CD14-positive monocyte (primary cell): ENCODE measurements around the gene SCIN. TPM values are rescaled to one million over a fixed set of nuclear protein-coding genes. Genes with fewer than 3 reads are reported as not detected.

ENCODE experiments used
- DNase-seq, 3 donors: peaks; one replicate each; pipeline ENCODE4 v3.0.0-alpha.2; 2011 to 2022
- H2AFZ ChIP-seq: 2 replicates; pipeline ENCODE4 v1.6.0; 2012; ENCODE audit warnings: mild to moderate bottlenecking, low read depth, low read length, inconsistent platforms; ENCODE audit not compliant: insufficient read depth, poor library complexity, severe bottlenecking
- H3K27ac ChIP-seq, 2 donors: 1 replicate in 1 of 2; 2 replicates in 1 of 2; pipeline ENCODE4 v1.5.1; 2012 to 2013; ENCODE audit warnings: low read length in 2 of 2, control low read depth in 1 of 2, inconsistent platforms in 1 of 2, low read depth in 1 of 2, mild to moderate bottlenecking in 1 of 2
- H3K27me3 ChIP-seq, 2 donors: one replicate each; pipeline versions ENCODE4 v1.6.0 to v1.6.1; 2011 to 2013; ENCODE audit warnings: low read length in 2 of 2; ENCODE audit not compliant: control insufficient read depth in 2 of 2, insufficient read depth in 2 of 2
- H3K36me3 ChIP-seq, 2 donors: replicated peaks in 1 of 2; 1 replicate in 1 of 2; 2 replicates in 1 of 2; pipeline versions ENCODE4 v1.5.1 to v1.6.1; 2012 to 2013; ENCODE audit warnings: low read length in 2 of 2, control low read depth in 1 of 2, inconsistent platforms in 1 of 2, mild to moderate bottlenecking in 1 of 2; ENCODE audit not compliant: insufficient read depth in 2 of 2, control insufficient read depth in 1 of 2
- H3K4me1 ChIP-seq, 2 donors: 1 replicate in 1 of 2; 2 replicates in 1 of 2; pipeline versions ENCODE4 v1.5.1 to v1.6.1; 2012 to 2013; ENCODE audit warnings: low read length in 2 of 2, control low read depth in 1 of 2, inconsistent platforms in 1 of 2, mild to moderate bottlenecking in 1 of 2, moderate library complexity in 1 of 2; ENCODE audit not compliant: insufficient read depth in 2 of 2, control insufficient read depth in 1 of 2
- H3K4me2 ChIP-seq: replicated peaks from 2 replicates; pipeline ENCODE3; 2012; ENCODE audit warnings: low read length, moderate library complexity, mild to moderate bottlenecking; ENCODE audit not compliant: poor library complexity, severe bottlenecking; ENCODE audit errors: extremely low read depth
- H3K4me3 ChIP-seq, 3 experiments: fragments of 200-600 bp in 1 of 3; sonication (generic) in 1 of 3; replicated peaks in 1 of 3; 1 replicate in 2 of 3; 2 replicates in 1 of 3; pipeline ENCODE4 v1.5.1; 2011 to 2013; ENCODE audit warnings: low read length in 3 of 3, mild to moderate bottlenecking in 3 of 3, control low read depth in 2 of 3, low read depth in 2 of 3, inconsistent platforms in 1 of 3, moderate library complexity in 1 of 3
- H3K79me2 ChIP-seq: 2 replicates; pipeline ENCODE4 v1.6.0; 2012; ENCODE audit warnings: mild to moderate bottlenecking, control low read depth, inconsistent platforms, low read length, moderate library complexity; ENCODE audit not compliant: insufficient read depth
- H3K9ac ChIP-seq: 2 replicates; pipeline ENCODE4 v1.6.0; 2017; ENCODE audit warnings: low read length, mild to moderate bottlenecking; ENCODE audit not compliant: insufficient read depth, poor library complexity, severe bottlenecking
- H3K9me3 ChIP-seq, 2 donors: replicated peaks in 1 of 2; 1 replicate in 1 of 2; 2 replicates in 1 of 2; pipeline versions ENCODE4 v1.5.1 to v1.6.1; 2012 to 2013; ENCODE audit warnings: low read length in 2 of 2, control low read depth in 1 of 2; ENCODE audit not compliant: control insufficient read depth in 1 of 2, insufficient read depth in 1 of 2
- H4K20me1 ChIP-seq: 2 replicates; pipeline ENCODE4 v1.6.0; 2012; ENCODE audit warnings: mild to moderate bottlenecking, low read length, control low read depth, moderate library complexity; ENCODE audit not compliant: insufficient read depth
- H3K27ac Mint-ChIP-seq, 7 donors: one replicate each; pipeline ENCODE4 v1.8.0; 2020; ENCODE audit warnings: mild to moderate bottlenecking in 7 of 7, mixed read lengths in 7 of 7, moderate library complexity in 6 of 7, inconsistent platforms in 2 of 7
- H3K27me3 Mint-ChIP-seq, 3 donors: one replicate each; pipeline ENCODE4 v1.8.0; 2021 to 2022; ENCODE audit warnings: low read depth in 3 of 3, mild to moderate bottlenecking in 3 of 3, mixed read lengths in 3 of 3, moderate library complexity in 3 of 3, inconsistent platforms in 1 of 3
- H3K36me3 Mint-ChIP-seq, 2 donors: one replicate each; pipeline ENCODE4 v1.8.0; 2020; ENCODE audit warnings: mixed read lengths in 2 of 2, inconsistent platforms in 1 of 2, mild to moderate bottlenecking in 1 of 2
- H3K4me1 Mint-ChIP-seq: one replicate; pipeline ENCODE4 v1.8.0; 2020; ENCODE audit warnings: mild to moderate bottlenecking, mixed read lengths
- H3K4me3 Mint-ChIP-seq, 2 donors: one replicate each; pipeline ENCODE4 v1.8.0; 2020; ENCODE audit warnings: mild to moderate bottlenecking in 2 of 2, mixed read lengths in 2 of 2, moderate library complexity in 1 of 2
- H3K9me3 Mint-ChIP-seq, 7 donors: one replicate each; pipeline ENCODE4 v1.8.0; 2020 to 2022; ENCODE audit warnings: mixed read lengths in 7 of 7, mild to moderate bottlenecking in 6 of 7, moderate library complexity in 6 of 7, inconsistent platforms in 2 of 7
- WGBS: methylation state at CpG from one replicate; pipeline ENCODE4 v1.1.5; 2013; ENCODE audit warnings: missing lambda C conversion rate; ENCODE audit not compliant: insufficient coverage; 5-methylcytosine and 5-hydroxymethylcytosine counted together
- intact Hi-C, 2 donors: fragments of 100-400 bp; cut with micrococcal nuclease; formaldehyde crosslinking; loops; one replicate each; pipeline versions ENCODE4 v1.15.0 to v1.15.1; 2023
- polyA plus RNA-seq, 3 donors: library from polyadenylated mRNA; depleted of rRNA in 1 of 3; unstranded in 2 of 3; stranded (reverse) in 1 of 3; fragments of 300-500 nt in 2 of 3; fragments of >200 nt in 1 of 3; fragmentation: Illumina TruSeq in 2 of 3; gene quantifications; 1 replicate in 2 of 3; 2 replicates in 1 of 3; pipeline ENCODE4 v1.2.3, GENCODE V29; 2012 to 2021
- TF ChIP-seq, protein P1 (sequence below): fragments of 200-600 bp; IDR thresholded peaks from one replicate; pipeline ENCODE4 v1.8.0; 2022; ENCODE audit warnings: antibody characterized with exemption, mild to moderate bottlenecking

The SCIN gene
- polyA plus RNA-seq, 3 donors = 0.08 TPM; not detected in 2

DNA sequence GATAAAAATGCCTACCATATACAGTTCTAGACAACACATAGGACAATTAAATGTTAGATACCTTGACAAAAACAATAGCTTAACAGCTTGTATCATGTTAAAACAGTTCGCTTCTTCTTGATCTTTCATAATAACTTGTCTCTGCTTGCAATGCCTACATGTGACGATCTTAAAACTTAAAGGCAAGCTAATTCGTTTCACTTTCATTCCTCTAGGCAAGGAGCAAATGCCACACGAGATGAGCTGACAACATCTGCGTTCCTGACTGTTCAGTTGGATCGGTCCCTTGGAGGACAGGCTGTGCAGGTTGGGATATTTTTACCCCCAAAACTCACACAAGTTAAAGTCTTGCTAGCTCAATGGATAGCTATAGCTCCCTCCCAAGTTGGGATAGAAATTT lies 65.3 kb downstream of the SCIN start:
- intact Hi-C loops = loop anchor here (5.0 to 10.0 kb wide), 2 partner anchors 51 to 629 kb away; partner anchors contain the start of gene ARL4A (in 1 of the 2)
- TF ChIP-seq, protein P1, sequence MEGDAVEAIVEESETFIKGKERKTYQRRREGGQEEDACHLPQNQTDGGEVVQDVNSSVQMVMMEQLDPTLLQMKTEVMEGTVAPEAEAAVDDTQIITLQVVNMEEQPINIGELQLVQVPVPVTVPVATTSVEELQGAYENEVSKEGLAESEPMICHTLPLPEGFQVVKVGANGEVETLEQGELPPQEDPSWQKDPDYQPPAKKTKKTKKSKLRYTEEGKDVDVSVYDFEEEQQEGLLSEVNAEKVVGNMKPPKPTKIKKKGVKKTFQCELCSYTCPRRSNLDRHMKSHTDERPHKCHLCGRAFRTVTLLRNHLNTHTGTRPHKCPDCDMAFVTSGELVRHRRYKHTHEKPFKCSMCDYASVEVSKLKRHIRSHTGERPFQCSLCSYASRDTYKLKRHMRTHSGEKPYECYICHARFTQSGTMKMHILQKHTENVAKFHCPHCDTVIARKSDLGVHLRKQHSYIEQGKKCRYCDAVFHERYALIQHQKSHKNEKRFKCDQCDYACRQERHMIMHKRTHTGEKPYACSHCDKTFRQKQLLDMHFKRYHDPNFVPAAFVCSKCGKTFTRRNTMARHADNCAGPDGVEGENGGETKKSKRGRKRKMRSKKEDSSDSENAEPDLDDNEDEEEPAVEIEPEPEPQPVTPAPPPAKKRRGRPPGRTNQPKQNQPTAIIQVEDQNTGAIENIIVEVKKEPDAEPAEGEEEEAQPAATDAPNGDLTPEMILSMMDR = no peak

DNA sequence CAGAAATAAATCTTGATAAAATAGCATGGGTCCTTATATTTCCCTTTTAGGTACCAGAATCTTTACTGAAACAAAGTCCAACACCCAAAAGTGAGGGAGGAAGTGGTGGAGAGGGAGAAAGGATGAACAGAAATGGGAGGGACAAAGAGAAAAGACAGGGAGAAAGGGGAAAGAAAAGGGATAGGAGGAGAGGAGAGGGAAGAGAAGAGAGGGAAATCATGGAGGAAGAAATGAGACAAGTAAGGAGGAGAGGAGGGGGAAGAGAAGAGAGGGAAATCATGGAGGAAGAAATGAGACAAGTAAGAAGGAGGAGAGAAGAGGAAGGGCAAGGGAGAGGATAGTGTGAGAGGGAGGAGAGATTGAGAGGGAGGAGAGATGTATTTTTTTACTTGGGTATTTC lies 66.8 kb downstream of the SCIN start:
- DNase-seq = no peak
- H4K20me1 ChIP-seq = no peaks in the 10 kb centered on the region
- no peak overlapping the region for H2AFZ ChIP-seq
- peaks cover 22% of the 10 kb centered on the region for H3K4me1 Mint-ChIP-seq
- no peak overlapping the region for H3K27ac ChIP-seq
- no peaks in the 10 kb centered on the region for H3K9me3 ChIP-seq
- H3K27me3 Mint-ChIP-seq = no peaks in the 10 kb centered on the region
- no peaks in the 10 kb centered on the region for H3K36me3 ChIP-seq
- no peak overlapping the region for H3K4me3 Mint-ChIP-seq
- intact Hi-C loops = loop anchor here (5.0 to 10.0 kb wide), 2 partner anchors 50 to 627 kb away; partner anchors contain the start of gene ARL4A (in 1 of the 2)
- H3K27me3 ChIP-seq = no peaks in the 10 kb centered on the region
- H3K4me3 ChIP-seq = no peak overlapping the region
- no peaks in the 10 kb centered on the region for H3K36me3 Mint-ChIP-seq
- no peak overlapping the region for H3K9ac ChIP-seq
- H3K4me2 ChIP-seq = no peak overlapping the region
- peaks cover 9 to 24% of the 10 kb centered on the region in 2 donors for H3K4me1 ChIP-seq
- no peaks in the 10 kb centered on the region for H3K9me3 Mint-ChIP-seq
- no peaks in the 10 kb centered on the region for H3K79me2 ChIP-seq
- peak overlapping the region in 5 of 7 donors; percentile 25 to 75 (median 43) for H3K27ac Mint-ChIP-seq
- TF ChIP-seq, protein P1 = no peak

More for the DNA sequence above, 65.3 kb downstream of the SCIN start:
- peak; percentile 46 to 54 (median 49) for DNase-seq
- no peaks in the 10 kb centered on the region for H3K36me3 Mint-ChIP-seq
- H3K27me3 Mint-ChIP-seq = no peaks in the 10 kb centered on the region
- Histone ChIP-seq H4K20me1 (no peaks in the 10 kb centered on the region), H3K79me2 (no peaks in the 10 kb centered on the region), H3K9ac (no peak overlapping the region), H3K4me3 (peak overlapping the region in 2 of 3 experiments; percentile 31 to 50), H2AFZ (peak overlapping the region; percentile 62), H3K36me3 (no peaks in the 10 kb centered on the region), H3K9me3 (no peaks in the 10 kb centered on the region), H3K27ac (peak overlapping the region in 1 of 2 donors; percentile 57), H3K4me1 (peaks cover 9 to 24% of the 10 kb centered on the region in 2 donors), H3K27me3 (no peaks in the 10 kb centered on the region), H3K4me2 (peak overlapping the region; percentile 45)
- H3K9me3 Mint-ChIP-seq = no peaks in the 10 kb centered on the region
- peaks cover 22% of the 10 kb centered on the region for H3K4me1 Mint-ChIP-seq
- H3K4me3 Mint-ChIP-seq = peak overlapping the region; percentile 57 to 60
- peak overlapping the region in 4 of 7 donors; percentile 1 to 71 (median 62) for H3K27ac Mint-ChIP-seq
- WGBS = 4% methylated on average over 4 of the region's 6 CpGs
